Ecto neural progenitor cell (in vitro differentiated cells): Measurements from ENCODE around the gene ABHD2.
"Not testable (repeated sequence)": the region's sequence is repeated elsewhere in the genome, so short reads cannot be mapped to it uniquely, and the experiment has no call there.

ENCODE experiments used
- DNase-seq: peaks from one replicate; pipeline ENCODE4 v3.0.0-alpha.2; 2018; ENCODE audit warnings: low spot score

ABHD2 gene

DNA sequence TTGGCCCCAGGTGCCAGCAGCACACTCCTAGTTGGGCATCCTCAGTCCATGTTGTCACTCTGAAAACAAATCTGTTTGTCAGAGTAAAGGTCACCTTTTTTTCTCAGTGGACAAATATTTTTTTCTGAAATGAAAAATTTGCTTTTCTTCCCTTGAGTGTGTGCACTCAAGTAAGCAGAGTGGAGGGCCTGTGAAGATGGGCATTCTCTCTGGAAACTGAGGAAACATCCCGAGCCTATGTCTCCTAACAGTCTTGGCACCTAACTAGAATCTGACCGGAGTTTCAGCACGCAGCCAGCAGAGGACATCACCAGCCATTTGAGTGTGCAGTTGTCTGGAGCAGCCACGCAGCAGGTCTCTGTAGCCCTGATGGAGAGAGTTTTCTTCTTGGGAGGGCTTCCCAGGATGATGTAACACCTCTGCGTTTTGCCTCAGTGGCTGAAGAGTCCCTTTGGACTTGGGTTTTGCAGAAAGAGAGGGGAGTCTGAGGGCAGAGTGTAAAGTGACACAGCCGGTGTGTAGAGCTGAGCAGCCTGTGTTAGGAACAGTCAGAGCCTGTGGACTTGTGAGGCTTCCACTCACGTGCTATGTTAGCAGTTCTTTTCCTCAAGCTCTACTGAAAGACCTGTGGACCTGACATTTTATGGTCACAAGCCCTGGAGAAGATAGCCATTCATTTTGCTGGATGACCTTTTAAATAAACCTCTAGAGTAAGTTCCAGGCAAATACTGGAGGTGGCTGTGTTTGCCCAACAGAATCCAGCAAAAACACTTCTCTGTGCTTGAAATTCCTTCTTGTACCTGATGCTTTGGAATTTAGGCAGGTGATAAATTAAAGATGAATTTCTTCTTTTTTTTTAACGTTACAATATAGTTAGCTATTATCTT, 51.6 kb downstream of the ABHD2 start:
- DNase-seq: no peak

DNA sequence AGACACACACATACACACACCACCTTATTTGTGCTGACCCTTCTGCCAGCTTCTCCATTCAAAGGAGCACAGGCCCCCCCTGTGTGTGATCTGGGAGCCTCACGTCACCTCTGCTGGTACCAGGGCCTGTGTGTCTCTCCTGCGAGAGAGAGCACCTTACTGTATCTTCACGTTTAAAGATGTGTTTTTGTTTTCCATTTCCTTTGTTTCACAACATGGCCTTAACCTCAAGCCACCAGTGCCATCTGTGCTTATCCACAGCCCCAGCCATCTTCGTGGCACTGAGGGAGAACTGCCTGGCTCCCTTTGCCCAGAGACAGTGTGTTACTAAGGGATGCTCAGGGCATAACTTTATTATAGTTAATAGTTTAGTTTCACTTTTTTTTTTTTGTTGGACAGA, 52.3 kb downstream of the ABHD2 start:
- no peak for DNase-seq

DNA sequence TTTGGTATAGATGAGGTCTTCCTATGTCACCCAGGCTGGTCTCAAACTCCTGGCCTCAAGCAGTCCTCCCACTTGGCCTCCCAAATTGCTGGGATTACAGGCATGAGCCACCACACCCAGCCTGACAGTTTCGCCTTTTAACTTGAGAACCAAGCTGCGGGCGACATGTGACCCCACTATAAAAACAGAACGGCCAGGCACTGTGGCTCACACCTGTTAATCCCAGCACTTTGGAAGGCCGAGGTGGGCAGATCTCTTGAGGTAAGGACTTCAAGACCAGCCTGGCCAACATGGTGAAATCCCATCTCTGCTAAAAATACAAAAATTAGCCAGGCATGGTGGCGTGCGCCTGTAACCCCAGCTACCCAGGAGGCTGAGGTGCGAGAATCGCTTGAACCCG, 52.9 kb downstream of the ABHD2 start:
- DNase-seq: not testable (repeated sequence)

DNA sequence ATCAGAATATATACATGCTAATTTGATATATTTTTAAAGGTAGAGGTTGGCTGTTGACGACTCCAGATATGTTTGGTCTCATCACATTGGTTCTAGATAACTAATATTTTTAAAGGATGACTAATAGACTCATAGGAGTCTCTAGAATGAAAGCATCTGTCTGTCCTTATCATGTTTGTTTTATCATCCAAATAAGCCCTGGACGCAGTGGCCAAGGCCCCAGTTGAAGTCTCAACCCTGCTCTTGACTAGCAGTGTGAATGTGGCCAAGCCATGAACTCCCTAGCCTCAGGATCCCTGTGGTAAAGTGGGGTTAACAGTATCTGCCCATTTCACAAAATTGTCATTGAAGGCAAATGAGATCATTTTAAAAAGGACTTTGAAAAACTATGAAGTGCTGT, 53.6 kb downstream of the ABHD2 start:
- DNase-seq: no peak

DNA sequence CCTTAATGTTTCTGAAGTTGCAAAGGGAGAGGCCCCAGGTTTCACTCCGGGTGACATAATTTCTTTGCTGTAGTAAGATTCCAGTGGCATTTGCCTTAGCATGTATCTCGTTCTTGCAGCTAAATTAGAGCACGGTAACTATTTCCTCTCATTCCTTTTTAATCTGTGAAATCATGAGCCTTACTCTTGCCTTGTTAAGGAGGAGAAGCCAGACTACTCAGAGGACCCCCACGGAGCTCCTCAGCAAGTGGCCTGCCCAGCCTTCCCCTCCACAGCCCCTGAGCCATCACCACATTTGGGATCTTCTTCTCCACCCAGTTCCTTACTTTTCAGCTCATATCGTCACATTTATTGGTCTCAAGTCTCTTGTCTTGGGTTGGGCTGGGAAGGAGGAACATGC, 54.2 kb downstream of the ABHD2 start:
- DNase-seq: no peak

DNA sequence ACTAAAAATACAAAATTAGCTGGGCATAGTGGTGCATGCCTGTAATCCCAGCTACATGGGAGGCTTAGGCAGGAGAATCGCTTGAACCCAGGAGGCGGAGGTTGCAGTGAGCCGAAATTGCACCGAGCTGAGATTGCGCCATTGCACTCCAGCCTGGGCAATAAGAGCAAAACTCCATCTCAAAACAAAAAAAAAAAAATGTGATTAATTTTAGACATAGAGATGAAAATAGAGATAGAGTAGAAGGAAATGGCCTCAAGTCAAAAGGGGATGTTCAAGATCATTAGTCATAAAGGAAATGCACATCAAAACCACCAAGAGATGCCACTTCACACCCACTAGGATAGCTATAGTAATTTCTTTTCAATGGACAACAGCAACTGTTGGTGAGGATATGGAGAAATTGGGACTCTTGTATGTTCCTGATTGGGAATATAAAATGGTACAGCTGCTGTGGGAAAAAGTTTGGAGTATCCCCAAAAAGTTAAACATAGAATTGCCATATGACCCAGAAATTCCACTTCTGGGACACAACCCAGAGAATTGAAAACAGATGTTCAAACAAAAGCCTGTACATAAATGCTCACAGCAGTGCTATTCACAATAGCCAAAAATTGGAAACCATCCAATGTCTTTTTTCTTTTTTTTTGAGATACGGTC, 55.4 kb downstream of the ABHD2 start:
- DNase-seq: no peak

DNA sequence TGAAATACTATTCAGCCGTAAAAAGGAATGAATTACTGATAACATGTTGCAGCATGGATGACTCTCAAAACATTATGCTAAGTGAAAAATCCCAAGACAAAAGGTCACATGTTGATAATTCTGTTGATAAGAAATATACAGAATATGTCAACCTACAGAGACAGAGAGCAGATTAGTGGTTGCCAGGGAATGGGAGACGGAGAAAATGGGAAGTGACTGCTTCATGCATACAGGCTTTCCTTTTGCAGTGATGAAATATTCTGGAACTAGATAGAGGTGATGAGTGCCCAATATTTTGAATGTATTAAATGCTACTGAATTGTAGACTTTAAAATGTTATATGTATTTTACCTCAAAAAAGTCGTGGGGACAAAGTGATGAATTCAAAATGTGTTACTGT, 56.2 kb downstream of the ABHD2 start:
- DNase-seq: no peak

DNA sequence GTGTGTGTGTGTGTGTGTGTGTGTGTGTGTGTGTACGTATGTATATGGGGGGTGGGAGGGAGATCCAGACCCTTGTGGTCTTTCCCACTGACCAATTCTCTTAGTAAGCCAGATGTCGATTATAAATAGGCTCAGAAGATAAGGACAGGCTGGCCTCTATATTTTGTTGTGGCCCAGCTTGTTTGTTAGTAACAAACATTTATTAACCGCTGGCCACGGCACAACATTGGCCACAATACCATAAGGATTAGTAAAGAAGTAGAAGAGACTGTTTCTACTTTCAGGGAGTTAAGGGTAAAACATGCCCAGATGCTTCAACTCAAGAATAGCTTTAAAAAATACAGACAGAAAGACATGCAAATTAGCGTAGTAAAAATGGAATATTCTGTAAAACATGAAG, 58.1 kb downstream of the ABHD2 start:
- no peak for DNase-seq

DNA sequence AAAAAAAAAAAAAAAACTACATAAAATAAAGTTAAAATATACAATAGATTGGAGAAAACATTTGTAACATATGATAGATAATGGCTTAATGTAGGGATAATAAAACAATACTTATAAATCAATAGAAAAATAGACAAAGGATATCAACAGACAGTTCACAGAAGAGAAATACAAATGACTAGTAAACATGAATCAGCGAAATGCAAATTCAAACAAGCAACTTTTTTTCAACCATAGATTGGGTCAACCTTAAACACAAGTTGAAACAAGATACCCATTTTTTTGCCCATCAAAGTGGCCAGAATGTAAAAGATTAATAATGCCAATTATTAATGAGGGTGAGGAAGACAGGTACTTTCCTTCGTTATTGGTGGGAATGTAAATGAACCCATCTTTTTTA, 59.9 kb downstream of the ABHD2 start:
- no peak for DNase-seq

DNA sequence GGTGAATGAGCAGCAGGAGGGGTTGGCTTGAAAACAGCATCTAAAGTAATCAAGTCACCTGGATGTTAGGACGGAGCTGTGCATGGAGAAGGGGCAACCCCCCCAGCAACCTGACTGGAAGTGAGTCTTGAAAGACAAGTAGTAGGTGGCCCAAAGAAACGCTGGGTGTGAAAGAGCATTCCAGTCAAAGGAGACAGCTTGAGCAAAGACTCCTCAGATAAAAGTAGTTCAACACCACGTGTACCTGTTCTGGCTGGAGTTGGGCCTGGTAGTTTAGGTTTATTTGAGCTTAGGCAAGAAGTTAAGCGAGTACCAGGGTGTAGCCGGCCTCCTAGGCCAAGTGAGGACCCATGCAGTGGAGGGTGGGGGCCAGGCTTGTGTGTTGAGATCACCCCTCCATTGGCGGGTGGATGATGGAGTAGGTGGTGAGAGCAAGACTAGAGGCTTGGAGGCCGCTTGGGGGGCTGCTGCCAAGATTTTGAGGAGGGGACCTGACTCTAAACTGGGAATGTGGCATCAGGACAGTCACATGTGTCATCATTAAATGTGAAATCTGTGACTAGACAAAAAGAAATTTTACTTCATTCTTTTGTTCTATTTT, 61.3 kb downstream of the ABHD2 start:
- no peak for DNase-seq

DNA sequence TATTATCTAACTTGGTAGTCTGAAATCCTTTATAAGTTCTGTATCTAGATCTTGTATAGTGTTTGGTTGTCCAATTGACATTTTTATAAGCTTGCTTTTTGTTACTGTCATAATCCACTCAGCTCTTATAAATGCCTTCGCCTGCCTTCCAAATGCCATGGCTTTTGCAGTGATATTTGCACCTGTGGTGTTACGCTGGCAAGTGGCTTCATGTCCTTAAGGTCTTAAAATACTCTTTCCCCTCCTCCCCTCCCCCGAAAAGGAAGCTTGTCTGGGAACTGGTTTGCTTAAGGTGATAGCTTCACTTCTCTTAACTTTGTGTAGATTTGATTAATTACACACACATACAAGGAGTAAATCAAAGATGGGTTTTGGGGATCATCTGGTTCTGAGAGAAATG, 62.0 kb downstream of the ABHD2 start:
- no peak for DNase-seq

DNA sequence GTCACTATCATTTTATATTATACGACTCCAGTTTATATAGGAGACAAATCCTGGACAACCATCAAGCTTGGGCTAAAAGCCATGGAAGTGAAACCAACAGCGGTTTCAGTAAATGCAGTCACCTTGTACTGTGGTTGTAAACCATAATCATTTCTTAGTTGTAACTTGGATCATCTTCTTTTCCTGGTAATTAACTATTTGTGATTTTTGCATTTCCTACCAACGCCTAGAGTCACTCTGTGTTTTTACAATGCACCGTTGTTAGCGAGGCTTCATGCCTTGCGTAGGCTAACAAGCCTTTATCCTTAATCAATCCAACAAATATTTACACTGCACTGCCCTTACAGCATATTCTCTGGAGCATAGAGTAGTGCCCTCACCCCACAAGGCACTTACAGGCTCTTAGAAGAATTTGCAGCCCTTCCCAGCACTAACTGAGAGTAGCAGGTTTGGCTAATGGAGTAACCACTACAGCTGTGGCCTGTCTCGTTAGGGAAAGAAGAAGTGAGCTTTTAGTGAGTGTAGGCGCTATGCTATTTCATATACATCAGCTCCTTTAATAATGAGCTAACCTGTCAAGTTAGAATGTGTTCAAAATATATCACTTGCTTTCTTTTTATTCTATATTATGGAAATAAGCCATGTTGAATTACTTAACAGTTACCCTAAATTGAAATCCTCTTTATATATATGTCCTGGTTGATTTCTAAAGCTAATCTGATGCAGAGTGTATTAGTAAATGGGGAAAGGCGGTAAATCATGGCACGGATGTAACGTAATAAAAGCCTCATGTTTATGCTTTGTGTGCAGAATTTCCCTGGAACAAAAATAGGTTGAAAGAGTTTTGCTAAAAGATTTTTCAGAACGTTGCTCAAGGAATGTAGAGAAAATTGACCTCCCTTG, 62.8 kb downstream of the ABHD2 start:
- DNase-seq: no peak

DNA sequence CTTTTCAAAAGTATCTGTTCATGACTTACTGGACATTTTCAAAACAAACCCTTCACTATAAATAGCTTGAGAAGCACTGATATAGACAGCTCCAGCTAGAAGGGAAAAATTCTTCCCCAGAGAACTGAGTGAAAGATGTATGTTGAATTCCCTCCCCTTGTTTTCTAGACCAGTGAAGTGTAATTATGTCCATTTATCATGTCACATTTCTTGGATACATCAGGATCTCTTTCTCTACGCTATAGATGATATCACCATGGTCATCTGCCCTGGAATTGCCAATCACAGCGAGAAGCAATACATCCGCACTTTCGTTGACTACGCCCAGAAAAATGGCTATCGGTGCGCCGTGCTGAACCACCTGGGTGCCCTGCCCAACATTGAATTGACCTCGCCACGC, 66.9 kb downstream of the ABHD2 start:
- no peak for DNase-seq

DNA sequence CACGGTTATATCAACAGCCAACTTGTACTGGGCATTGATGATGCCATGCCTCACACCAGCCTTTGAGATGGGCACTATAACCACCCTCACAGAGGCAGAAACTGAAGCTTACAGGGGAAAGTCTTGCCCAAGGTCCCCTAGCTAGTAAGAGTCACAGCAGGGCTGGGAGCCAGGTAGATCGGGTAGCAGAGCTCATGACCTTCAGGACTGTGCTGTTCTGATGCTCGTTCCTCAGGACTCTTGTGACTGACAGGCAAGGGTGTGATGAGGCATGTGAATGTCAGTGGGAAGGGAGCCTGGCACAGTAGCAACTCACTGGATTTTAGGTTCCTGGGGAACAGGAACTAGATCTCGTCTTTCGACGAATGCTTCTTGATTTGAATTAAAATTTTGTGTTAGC, 67.4 kb downstream of the ABHD2 start:
- no peak for DNase-seq

DNA sequence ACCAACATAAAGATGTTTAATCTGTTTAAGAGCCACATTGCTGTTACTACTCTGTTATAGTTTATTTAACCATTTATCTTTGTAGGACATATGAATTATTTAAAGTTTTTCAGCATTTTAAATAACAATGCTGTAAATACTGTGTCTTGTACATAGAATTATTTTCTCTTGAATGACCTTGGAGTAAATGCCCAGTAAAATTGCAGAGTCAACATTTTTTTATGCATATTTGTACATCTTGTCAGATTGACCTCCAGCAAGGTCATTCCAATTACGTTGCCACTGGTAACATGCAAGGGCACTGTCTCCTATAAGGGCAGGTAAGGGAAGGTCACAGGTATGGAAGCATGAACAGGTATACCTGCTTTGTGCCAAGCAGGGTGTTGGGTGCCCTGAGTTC, 68.8 kb downstream of the ABHD2 start:
- no peak for DNase-seq

DNA sequence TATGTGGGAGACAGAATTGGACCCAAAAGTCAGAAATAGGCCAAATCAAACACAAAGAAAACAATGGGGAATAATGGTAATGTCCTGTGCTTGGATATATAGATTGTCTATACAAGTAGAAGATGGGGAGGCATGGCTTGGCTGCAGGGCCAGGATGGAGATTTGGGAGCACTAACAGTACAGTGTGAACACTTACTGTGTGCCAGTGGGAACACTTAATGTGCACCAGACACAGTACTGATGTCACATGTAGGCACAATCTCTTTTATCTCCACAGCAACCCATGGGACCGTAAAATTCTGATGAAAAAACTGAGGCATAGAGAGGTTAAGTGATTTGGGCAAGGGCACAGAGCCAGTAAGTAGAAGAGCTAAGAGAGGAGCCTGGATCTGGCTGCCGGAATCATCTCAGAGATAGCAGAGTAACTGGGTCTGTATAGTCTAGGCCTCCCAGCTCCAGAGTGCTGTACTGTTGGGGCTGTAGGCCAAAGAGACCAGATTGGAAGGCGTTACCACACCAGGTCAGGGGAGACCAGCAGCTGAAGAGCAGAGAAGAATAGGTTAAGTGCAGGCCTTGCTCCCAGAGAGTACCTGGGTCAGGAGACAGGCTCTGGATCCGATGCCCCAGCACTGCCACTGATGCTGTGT, 69.8 kb downstream of the ABHD2 start:
- DNase-seq: no peak

DNA sequence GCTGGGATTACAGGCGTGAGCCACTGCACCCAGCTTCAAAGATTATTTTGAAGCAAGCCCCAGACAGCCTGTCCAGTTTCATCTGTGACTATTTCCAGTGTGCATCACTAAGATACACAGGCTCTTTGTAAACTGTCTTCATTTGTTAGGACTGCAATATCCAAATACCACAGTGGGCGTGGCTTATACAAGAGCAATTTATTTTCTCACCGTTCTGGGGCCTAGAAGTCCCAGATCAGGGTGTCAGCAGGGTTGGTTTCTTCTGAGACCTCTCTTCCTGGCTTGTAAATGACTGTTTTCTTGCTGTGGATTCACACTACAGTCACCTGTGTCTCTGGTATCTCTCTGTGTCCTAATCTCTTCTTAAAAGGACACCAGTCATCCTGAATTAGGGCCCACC, 73.4 kb downstream of the ABHD2 start:
- DNase-seq: no peak

DNA sequence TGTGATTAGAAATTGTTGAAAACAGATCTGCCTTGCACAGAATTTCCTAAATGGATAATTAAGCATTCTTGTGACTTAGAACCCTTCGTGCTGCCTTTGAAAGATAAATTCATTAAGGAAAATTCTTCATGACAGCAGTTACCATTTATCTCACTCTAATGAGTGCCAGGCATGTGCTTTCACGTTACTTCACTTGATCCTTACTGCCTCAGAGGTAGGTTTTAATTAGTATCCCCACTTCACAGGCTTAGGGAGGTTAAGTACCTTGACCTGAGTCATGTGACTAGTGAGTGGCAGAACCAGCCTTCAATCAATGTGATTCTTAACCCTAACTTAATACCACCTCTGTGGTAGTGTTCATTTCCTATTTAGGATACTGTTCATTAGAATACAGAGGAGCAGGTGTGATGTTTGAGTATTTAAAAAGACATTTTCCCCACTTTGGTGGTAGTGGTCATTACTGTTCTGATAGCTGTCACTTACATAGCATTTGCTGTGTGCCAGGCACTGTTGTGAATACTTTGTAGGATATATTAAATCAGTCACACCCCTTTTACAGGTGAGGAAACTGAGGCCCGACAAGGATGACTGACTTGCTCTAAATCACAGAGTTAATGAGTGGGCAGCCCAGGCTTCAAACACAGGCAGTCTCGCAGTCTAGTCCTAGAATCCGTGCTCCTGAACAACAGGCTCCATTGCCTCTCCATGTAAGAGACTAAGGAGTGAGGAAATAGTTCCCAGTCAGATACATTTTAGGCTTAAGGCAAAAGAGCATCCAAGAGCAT, 75.2 kb downstream of the ABHD2 start:
- DNase-seq: no peak

DNA sequence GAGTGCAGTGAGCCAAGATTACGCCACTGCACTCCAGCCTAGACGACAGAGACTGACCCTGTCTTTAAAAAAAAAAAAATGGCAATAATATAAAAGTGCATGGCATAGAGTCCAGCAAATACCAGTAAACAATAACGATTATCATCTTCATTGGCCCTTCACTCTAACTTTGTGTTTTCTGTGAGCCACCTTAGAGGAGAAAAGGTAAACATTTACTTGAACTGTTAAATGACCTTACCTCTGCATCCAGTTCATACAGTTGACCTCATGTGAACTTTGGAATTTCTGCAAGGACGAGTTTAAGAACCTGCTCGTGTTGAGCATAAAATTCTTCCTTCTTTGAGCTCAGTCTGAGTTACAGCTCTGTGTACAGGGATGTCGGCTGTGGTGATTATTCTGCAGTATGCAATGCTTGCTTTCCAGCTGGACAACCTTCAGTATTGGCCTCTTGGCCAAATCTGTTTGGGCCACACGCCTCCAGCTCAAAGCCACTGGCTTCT, 76.5 kb downstream of the ABHD2 start:
- DNase-seq: no peak

DNA sequence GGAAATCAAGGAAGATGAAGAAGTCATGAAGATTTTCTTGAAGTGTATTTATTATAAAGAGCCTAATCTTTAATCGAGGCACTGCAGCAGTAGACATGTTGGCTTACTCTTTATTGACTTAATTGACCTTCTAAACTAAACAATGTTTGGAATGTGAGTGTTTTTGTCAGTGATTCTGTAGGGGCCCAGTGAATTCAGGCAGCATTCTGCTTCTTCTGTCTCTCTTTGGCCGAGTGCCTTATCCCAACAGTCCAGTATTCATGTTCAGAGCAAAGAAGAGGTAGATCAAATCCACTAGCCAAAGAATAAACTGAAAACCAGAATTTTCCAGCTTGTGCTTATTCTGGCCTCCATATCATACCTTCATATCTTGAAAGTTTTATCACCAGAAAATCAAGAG, 77.4 kb downstream of the ABHD2 start:
- DNase-seq: no peak
